ENCODE measurements around the gene GDPD5. TPM values are rescaled to one million over a fixed set of nuclear protein-coding genes. Genes with fewer than 3 reads are reported as not detected.

GDPD5 gene
- total and polyA plus RNA-seq, 9 of the 15 experiments (the other 6 are each of a cell fraction or from before 2014, with no cell fraction given), result 0.32 to 27.3 (median 8.0) TPM

DNA sequence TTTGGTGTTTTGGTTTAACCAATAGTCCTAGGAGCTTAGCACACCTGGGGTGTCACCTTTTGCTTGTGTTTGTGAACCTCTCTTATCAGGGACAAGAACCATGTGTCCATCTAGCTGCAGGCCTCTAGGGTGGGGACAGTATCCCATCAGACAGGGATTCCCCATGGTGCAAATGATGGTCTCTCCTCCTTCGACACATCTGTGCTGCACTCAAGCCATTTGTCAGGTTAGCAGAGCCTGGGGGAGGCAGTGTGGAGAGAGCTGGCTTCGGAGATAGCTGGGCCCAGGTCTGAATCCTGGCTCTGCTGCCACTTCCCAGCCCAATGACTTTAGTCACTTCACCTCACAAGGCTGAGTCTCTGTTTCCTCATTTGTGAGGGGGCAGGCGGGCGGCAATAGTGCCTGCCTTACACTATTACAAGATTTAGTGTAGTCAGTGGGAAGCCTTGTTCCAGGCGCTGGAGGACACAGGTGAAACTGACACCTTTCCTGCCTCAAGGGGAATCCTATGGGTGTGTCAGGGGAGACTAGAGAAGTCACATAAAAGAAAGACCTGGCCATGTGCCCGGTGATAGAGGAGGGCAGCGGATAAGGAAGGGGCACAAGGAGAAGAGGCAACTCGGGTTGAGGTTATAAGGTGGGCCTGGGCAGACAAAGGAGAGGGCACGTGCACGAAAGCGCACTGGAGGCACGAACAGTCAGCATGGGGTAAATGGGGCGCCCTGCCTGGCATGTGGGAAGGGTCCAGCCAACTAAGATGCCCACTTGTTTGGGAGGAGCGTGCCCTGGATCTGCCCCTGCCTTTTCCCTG, 105.3 kb downstream of the GDPD5 start (continued):
- no peak for TF ChIP-seq MYNN (IDR thresholded peaks at IDR 0.05)
- no peak for TF ChIP-seq MYNN (CRISPR knock-in tag; IDR thresholded peaks at IDR 0.05)
- peak; percentile 46 to 51; a peak in 1 of 4 replicates for TF ChIP-seq UBTF (IDR thresholded peaks at IDR 0.05; ENCODE audit: borderline replicate concordance in 1 of 2, low read depth in 2 of 2, low read length in 2 of 2)
- peak; percentile 48 for TF ChIP-seq L3MBTL2 (IDR thresholded peaks at IDR 0.05)
- no peak for TF ChIP-seq NRF1 (conservative IDR thresholded peaks at IDR 0.05 in 1 of 2, IDR thresholded peaks at IDR 0.05 in 1 of 2)
- TF ChIP-seq ZEB2 (IDR thresholded peaks at IDR 0.05), result peak; percentile 55; the same call in 1 of the 2 replicates
- peak; percentile 72 for TF ChIP-seq GATA2 (CRISPR knock-in tag; IDR thresholded peaks at IDR 0.05)
- TF ChIP-seq, protein P1, sequence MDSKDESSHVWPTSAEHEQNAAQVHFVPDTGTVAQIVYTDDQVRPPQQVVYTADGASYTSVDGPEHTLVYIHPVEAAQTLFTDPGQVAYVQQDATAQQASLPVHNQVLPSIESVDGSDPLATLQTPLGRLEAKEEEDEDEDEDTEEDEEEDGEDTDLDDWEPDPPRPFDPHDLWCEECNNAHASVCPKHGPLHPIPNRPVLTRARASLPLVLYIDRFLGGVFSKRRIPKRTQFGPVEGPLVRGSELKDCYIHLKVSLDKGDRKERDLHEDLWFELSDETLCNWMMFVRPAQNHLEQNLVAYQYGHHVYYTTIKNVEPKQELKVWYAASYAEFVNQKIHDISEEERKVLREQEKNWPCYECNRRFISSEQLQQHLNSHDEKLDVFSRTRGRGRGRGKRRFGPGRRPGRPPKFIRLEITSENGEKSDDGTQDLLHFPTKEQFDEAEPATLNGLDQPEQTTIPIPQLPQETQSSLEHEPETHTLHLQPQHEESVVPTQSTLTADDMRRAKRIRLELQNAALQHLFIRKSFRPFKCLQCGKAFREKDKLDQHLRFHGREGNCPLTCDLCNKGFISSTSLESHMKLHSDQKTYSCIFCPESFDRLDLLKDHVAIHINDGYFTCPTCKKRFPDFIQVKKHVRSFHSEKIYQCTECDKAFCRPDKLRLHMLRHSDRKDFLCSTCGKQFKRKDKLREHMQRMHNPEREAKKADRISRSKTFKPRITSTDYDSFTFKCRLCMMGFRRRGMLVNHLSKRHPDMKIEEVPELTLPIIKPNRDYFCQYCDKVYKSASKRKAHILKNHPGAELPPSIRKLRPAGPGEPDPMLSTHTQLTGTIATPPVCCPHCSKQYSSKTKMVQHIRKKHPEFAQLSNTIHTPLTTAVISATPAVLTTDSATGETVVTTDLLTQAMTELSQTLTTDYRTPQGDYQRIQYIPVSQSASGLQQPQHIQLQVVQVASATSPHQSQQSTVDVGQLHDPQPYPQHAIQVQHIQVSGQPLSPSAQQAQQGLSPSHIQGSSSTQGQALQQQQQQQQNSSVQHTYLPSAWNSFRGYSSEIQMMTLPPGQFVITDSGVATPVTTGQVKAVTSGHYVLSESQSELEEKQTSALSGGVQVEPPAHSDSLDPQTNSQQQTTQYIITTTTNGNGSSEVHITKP (IDR thresholded peaks at IDR 0.05; ENCODE audit: partially characterized antibody), result peak; percentile 72
- TF ChIP-seq KLF16 (IDR thresholded peaks at IDR 0.05), result peak; percentile 58; the same call in 1 of the 2 replicates
- peak; percentile 7; the same call in 1 of the 2 replicates for TF ChIP-seq SPI1 (IDR thresholded peaks at IDR 0.05; ENCODE audit: borderline replicate concordance, low read depth, low read length)
- TF ChIP-seq MTA2 (IDR thresholded peaks at IDR 0.05; ENCODE audit: low read depth), result peak; percentile 57; the same call in 1 of the 2 replicates
- 0 out of 2 replicates have a peak, but pooled peaks have one; percentile 49 for TF ChIP-seq ZNF263 (CRISPR knock-in tag; IDR thresholded peaks at IDR 0.05; ENCODE audit: borderline replicate concordance)
- TF ChIP-seq HLTF (IDR thresholded peaks at IDR 0.05), result 0 out of 2 replicates have a peak, but pooled peaks have one; percentile 11
- no peak for TF ChIP-seq E2F3 (CRISPR knock-in tag; IDR thresholded peaks at IDR 0.05)
- TF ChIP-seq, protein P2, sequence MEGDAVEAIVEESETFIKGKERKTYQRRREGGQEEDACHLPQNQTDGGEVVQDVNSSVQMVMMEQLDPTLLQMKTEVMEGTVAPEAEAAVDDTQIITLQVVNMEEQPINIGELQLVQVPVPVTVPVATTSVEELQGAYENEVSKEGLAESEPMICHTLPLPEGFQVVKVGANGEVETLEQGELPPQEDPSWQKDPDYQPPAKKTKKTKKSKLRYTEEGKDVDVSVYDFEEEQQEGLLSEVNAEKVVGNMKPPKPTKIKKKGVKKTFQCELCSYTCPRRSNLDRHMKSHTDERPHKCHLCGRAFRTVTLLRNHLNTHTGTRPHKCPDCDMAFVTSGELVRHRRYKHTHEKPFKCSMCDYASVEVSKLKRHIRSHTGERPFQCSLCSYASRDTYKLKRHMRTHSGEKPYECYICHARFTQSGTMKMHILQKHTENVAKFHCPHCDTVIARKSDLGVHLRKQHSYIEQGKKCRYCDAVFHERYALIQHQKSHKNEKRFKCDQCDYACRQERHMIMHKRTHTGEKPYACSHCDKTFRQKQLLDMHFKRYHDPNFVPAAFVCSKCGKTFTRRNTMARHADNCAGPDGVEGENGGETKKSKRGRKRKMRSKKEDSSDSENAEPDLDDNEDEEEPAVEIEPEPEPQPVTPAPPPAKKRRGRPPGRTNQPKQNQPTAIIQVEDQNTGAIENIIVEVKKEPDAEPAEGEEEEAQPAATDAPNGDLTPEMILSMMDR (IDR thresholded peaks at IDR 0.05 in 2 of 3, conservative IDR thresholded peaks at IDR 0.05 in 1 of 3; ENCODE audit: insufficient read depth in 2 of 3, low read depth in 1 of 3, low read length in 3 of 3), result peak in 1 of 3 experiments; percentile 15; a peak in 1 of 6 replicates
- TF ChIP-seq DPF2 (IDR thresholded peaks at IDR 0.05), result peak; percentile 31; the same call in 1 of the 2 replicates
- TF ChIP-seq, protein P3, sequence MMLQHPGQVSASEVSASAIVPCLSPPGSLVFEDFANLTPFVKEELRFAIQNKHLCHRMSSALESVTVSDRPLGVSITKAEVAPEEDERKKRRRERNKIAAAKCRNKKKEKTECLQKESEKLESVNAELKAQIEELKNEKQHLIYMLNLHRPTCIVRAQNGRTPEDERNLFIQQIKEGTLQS (IDR thresholded peaks at IDR 0.05), result no peak
- TF ChIP-seq, protein P3 (CRISPR knock-in tag; conservative IDR thresholded peaks at IDR 0.05), result no peak
- TF ChIP-seq EP300 (IDR thresholded peaks at IDR 0.05; ENCODE audit: low read length), result peak; percentile 39; the same call in 1 of the 2 replicates
- TF ChIP-seq TEAD4 (IDR thresholded peaks at IDR 0.05; ENCODE audit: low read length), result peak; percentile 72
- no peak for TF ChIP-seq TEAD4 (CRISPR knock-in tag; IDR thresholded peaks at IDR 0.05; ENCODE audit: borderline replicate concordance)
